Gastrocnemius medialis (tissue), 4 donors: ENCODE results near the gene HACD2.

Experiments
- CTCF ChIP-seq, 5 experiments: fragments of 450-650 bp in 3 of 5; fragments of 200-600 bp in 2 of 5; sonication (generic) in 2 of 5; IDR thresholded peaks in 4 of 5; conservative IDR thresholded peaks in 1 of 5; 1 replicate in 4 of 5; 2 replicates in 1 of 5; pipeline ENCODE4 v1.5.1; 2016 to 2019; ENCODE audit warnings: antibody characterized with exemption in 5 of 5, mild to moderate bottlenecking in 3 of 5, moderate library complexity in 3 of 5
- POLR2A ChIP-seq, 2 donors: fragments of 450-650 bp; IDR thresholded peaks; one replicate each; pipeline ENCODE4 v1.6.1; 2017; ENCODE audit warnings: antibody characterized with exemption in 2 of 2, mild to moderate bottlenecking in 2 of 2, moderate library complexity in 2 of 2

GRCh38 chr3:123522320-123523022 lies 62.4 kb downstream of the HACD2 start:
- TF ChIP-seq POLR2A (IDR thresholded peaks at IDR 0.05) (no peak), CTCF (IDR thresholded peaks at IDR 0.05 in 4 of 5, conservative IDR thresholded peaks at IDR 0.05 in 1 of 5) (no peak)
